Measurements from ENCODE around the gene RPE65.

The RPE65 gene

GRCh38 chr1:68460935-68461334 lies 11.2 kb upstream of the RPE65 start:
- no peak for DNase-seq (ENCODE audit: extremely low read depth, insufficient read length)
- H3K27me3 ChIP-seq (replicated peaks; ENCODE audit: control insufficient read depth, insufficient read depth, low read length): no peaks in the 10 kb centered on the region
- no peak for TF ChIP-seq CTCF (IDR thresholded peaks at IDR 0.05; ENCODE audit: insufficient read depth, low read length, poor library complexity, severe bottlenecking)
- H3K4me3 ChIP-seq (replicated peaks; ENCODE audit: low read depth, low read length): no peak overlapping the region
- no peaks in the 10 kb centered on the region for H3K36me3 ChIP-seq (ENCODE audit: control insufficient read depth, insufficient read depth, low read length)

GRCh38 chr1:68459796-68460195 lies 10.0 kb upstream of the RPE65 start:
- Histone ChIP-seq H3K4me3 (replicated peaks; ENCODE audit: low read depth, low read length) (no peak overlapping the region), H3K27me3 (replicated peaks; ENCODE audit: control insufficient read depth, insufficient read depth, low read length) (no peaks in the 10 kb centered on the region), H3K36me3 (ENCODE audit: control insufficient read depth, insufficient read depth, low read length) (no peaks in the 10 kb centered on the region)
- TF ChIP-seq CTCF (IDR thresholded peaks at IDR 0.05; ENCODE audit: insufficient read depth, low read length, poor library complexity, severe bottlenecking): no peak
- DNase-seq (ENCODE audit: extremely low read depth, insufficient read length): no peak

- no peak for TF ChIP-seq CTCF (IDR thresholded peaks at IDR 0.05; ENCODE audit: insufficient read depth, low read length, poor library complexity, severe bottlenecking)
- no peak for DNase-seq (ENCODE audit: extremely low read depth, insufficient read length)
These were observed 9.3 kb upstream of the RPE65 start for GRCh38 chr1:68459091-68459490.

GRCh38 chr1:68456202-68456601 lies 6.4 kb upstream of the RPE65 start:
- no peak overlapping the region for H3K4me3 ChIP-seq (replicated peaks; ENCODE audit: low read depth, low read length)
- H3K36me3 ChIP-seq (ENCODE audit: control insufficient read depth, insufficient read depth, low read length): no peaks in the 10 kb centered on the region
- DNase-seq (ENCODE audit: extremely low read depth, insufficient read length): no peak
- TF ChIP-seq CTCF (IDR thresholded peaks at IDR 0.05; ENCODE audit: insufficient read depth, low read length, poor library complexity, severe bottlenecking): no peak
- H3K27me3 ChIP-seq (replicated peaks; ENCODE audit: control insufficient read depth, insufficient read depth, low read length): no peaks in the 10 kb centered on the region

More at GRCh38 chr1:68459091-68459490, 9.3 kb upstream of the RPE65 start:
- Histone ChIP-seq H3K27me3 (replicated peaks; ENCODE audit: control insufficient read depth, insufficient read depth, low read length) (no peaks in the 10 kb centered on the region), H3K36me3 (ENCODE audit: control insufficient read depth, insufficient read depth, low read length) (no peaks in the 10 kb centered on the region), H3K4me3 (replicated peaks; ENCODE audit: low read depth, low read length) (no peak overlapping the region)

- TF ChIP-seq CTCF (IDR thresholded peaks at IDR 0.05; ENCODE audit: insufficient read depth, low read length, poor library complexity, severe bottlenecking): no peak
These were observed 4.8 kb upstream of the RPE65 start for GRCh38 chr1:68454534-68454933.

GRCh38 chr1:68453060-68453670 lies 3.4 kb upstream of the RPE65 start:
- no peaks in the 10 kb centered on the region for H3K36me3 ChIP-seq (ENCODE audit: control insufficient read depth, insufficient read depth, low read length)
- no peaks in the 10 kb centered on the region; the same call in none of the 2 replicates for H3K27me3 ChIP-seq (replicated peaks; ENCODE audit: control insufficient read depth, insufficient read depth, low read length)
- no peak for TF ChIP-seq CTCF (IDR thresholded peaks at IDR 0.05; ENCODE audit: insufficient read depth, low read length, poor library complexity, severe bottlenecking)
- DNase-seq (ENCODE audit: extremely low read depth, insufficient read length): no peak
- no peak overlapping the region for H3K4me3 ChIP-seq (replicated peaks; ENCODE audit: low read depth, low read length)

More at GRCh38 chr1:68454534-68454933, 4.8 kb upstream of the RPE65 start:
- Histone ChIP-seq H3K36me3 (ENCODE audit: control insufficient read depth, insufficient read depth, low read length) (no peaks in the 10 kb centered on the region), H3K27me3 (replicated peaks; ENCODE audit: control insufficient read depth, insufficient read depth, low read length) (no peaks in the 10 kb centered on the region; the same call in 1 of the 2 replicates), H3K4me3 (replicated peaks; ENCODE audit: low read depth, low read length) (no peak overlapping the region)
- no peak for DNase-seq (ENCODE audit: extremely low read depth, insufficient read length)

All from GM06990 (cell line).